Left lung (tissue), 10 donors: ENCODE measurements around the gene PHF2. TPM values are rescaled to one million over a fixed set of nuclear protein-coding genes. Genes with fewer than 3 reads are reported as not detected.
A peak's percentile ranks its signal among the peaks of the same experiment; 100 is the strongest.

Source experiments
- ATAC-seq: fragments of 200-7000 bp; cut with Tn5 transposase; one replicate; pipeline ENCODE4 v1.9.1; 2020; ENCODE audit warnings: moderate library complexity
- DNase-seq, 4 donors: peaks; one replicate each; pipeline ENCODE4 v3.0.0-alpha.2; 2013 to 2020
- H3K27ac ChIP-seq, 2 donors: fragments of 200-600 bp; sonication (generic) in 1 of 2; one replicate each; pipeline versions ENCODE4 v1.5.0 to v1.8.0; 2020 to 2021
- H3K27me3 ChIP-seq, 2 donors: fragments of 200-600 bp; sonication (generic) in 1 of 2; one replicate each; pipeline versions ENCODE4 v1.5.0 to v1.8.0; 2020 to 2021
- H3K36me3 ChIP-seq, 2 donors: fragments of 200-600 bp; sonication (generic) in 1 of 2; one replicate each; pipeline versions ENCODE4 v1.5.0 to v1.8.0; 2020 to 2021
- H3K4me1 ChIP-seq, 2 donors: fragments of 200-600 bp; one replicate each; pipeline ENCODE4 v1.8.0; 2021
- H3K4me3 ChIP-seq, 2 donors: fragments of 200-600 bp; sonication (generic) in 1 of 2; one replicate each; pipeline versions ENCODE4 v1.5.0 to v1.8.0; 2020 to 2021; ENCODE audit warnings: mild to moderate bottlenecking in 1 of 2
- H3K9me3 ChIP-seq, 2 donors: fragments of 200-600 bp; sonication (generic) in 1 of 2; one replicate each; pipeline versions ENCODE4 v1.5.0 to v1.8.0; 2020 to 2021
- intact Hi-C, 2 donors: fragments of 100-400 bp; cut with DNase I; formaldehyde crosslinking; loops; one replicate each; pipeline versions ENCODE4 v1.11.2 to v1.14.2; 2022
- polyA plus RNA-seq, 6 donors: library from polyadenylated mRNA; unstranded; fragments of 120-200 nt; gene quantifications; one replicate each; pipeline ENCODE4 v1.2.1, GENCODE V29; 2013; ENCODE audit not compliant: insufficient read length in 6 of 6
- total RNA-seq, 2 donors: library from RNA; stranded (reverse); fragmentation: NEBNext Ultra II Directional; extraction: Animal tissue kit (Norgen Biotek cat#: 25700); gene quantifications; one replicate each; pipeline ENCODE4 v1.2.1, GENCODE V29; 2021
- TF ChIP-seq, protein P1 (sequence below), 2 donors: fragments of 200-600 bp; sonication (generic) in 1 of 2; IDR thresholded peaks; one replicate each; pipeline versions ENCODE4 v1.5.0 to v1.8.0; 2021; ENCODE audit warnings: antibody characterized with exemption in 2 of 2
- donor health status: DM: no; HTN: yes; CAD: no.
- donor health status: DM: no; HTN: no; CAD: no.

The PHF2 gene
- total and polyA plus RNA-seq, 8 donors, result 29.1 to 53.7 (median 42.3) TPM

DNA sequence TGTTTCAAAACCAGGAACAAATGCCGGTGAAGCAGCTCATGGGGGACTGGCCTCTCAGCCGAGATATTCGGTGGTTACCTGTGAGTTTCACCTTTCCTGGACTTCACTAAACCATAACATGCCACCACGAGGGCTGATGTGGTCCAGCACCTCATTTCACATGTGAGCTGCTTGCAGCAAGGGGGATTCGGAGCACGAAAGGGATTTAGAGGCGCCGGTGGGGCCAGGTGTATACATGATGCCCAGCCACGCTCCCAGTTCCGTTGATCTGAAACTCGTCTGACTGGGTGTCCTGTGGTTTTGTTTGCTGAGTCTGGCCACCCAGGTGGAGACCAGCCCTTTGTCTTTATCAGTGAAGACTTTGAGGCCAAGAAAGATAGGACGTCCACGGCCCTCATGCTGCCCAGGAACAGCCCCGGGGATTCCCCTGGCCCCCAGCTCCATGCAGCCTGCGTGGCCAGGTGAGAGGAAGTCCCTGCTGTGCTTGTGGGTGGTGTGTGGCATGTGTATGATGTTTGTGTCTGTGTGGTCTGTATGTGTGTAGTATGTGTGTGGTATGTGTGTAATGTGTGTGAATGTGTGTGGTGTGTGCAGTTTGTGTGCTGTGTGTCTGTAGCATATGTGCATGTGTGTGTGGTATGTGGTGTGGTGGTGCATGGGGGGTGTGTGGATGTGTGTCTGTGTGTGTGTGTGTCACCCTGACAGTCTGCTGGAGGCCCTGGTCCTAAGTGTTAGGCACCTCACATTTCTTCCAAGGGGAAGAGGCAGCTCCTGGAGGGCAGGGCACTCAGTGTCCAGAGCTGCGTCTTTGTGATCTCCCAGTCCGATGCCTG lies 23.4 kb downstream of the PHF2 start:
- Histone ChIP-seq H3K4me3 (no peak overlapping the region), H3K27ac (no peak overlapping the region), H3K9me3 (no peaks in the 10 kb centered on the region), H3K4me1 (peaks cover 7 to 32% of the 10 kb centered on the region in 2 donors), H3K27me3 (no peaks in the 10 kb centered on the region), H3K36me3 (no peaks in the 10 kb centered on the region)
- intact Hi-C loops, result no loop called here
- no peak for ATAC-seq
- TF ChIP-seq, protein P1, sequence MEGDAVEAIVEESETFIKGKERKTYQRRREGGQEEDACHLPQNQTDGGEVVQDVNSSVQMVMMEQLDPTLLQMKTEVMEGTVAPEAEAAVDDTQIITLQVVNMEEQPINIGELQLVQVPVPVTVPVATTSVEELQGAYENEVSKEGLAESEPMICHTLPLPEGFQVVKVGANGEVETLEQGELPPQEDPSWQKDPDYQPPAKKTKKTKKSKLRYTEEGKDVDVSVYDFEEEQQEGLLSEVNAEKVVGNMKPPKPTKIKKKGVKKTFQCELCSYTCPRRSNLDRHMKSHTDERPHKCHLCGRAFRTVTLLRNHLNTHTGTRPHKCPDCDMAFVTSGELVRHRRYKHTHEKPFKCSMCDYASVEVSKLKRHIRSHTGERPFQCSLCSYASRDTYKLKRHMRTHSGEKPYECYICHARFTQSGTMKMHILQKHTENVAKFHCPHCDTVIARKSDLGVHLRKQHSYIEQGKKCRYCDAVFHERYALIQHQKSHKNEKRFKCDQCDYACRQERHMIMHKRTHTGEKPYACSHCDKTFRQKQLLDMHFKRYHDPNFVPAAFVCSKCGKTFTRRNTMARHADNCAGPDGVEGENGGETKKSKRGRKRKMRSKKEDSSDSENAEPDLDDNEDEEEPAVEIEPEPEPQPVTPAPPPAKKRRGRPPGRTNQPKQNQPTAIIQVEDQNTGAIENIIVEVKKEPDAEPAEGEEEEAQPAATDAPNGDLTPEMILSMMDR (IDR thresholded peaks at IDR 0.05), result no peak
- DNase-seq, result no peak

DNA sequence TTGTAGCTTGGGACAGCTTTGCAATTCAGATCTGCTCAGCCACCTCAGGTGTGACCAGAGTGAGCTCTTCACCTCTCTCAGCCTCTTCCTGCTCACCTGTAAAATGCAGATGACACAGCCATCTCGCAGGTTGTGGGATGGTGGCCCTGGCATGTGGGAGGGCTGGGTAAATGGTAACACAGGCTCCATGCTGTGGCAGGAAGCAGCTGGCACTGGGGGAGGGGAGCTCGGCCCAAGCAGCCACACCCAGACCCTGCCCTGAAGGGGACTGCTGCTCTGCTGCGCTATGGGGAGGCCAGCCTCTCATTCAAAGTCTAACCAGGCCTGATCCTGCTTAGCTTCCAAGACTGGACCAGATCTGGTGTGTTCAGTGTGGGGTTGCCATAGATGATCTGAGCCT lies 24.1 kb downstream of the PHF2 start:
- TF ChIP-seq, protein P1 (IDR thresholded peaks at IDR 0.05), result no peak
- H3K36me3 ChIP-seq, result no peaks in the 10 kb centered on the region
- intact Hi-C loops, result no loop called here
- H3K27me3 ChIP-seq, result no peaks in the 10 kb centered on the region
- no peak overlapping the region for H3K4me3 ChIP-seq
- H3K27ac ChIP-seq, result no peak overlapping the region
- DNase-seq (no peak), ATAC-seq (peak; percentile 69)
- H3K9me3 ChIP-seq, result no peaks in the 10 kb centered on the region
- H3K4me1 ChIP-seq, result peaks cover 7 to 25% of the 10 kb centered on the region in 2 donors

DNA sequence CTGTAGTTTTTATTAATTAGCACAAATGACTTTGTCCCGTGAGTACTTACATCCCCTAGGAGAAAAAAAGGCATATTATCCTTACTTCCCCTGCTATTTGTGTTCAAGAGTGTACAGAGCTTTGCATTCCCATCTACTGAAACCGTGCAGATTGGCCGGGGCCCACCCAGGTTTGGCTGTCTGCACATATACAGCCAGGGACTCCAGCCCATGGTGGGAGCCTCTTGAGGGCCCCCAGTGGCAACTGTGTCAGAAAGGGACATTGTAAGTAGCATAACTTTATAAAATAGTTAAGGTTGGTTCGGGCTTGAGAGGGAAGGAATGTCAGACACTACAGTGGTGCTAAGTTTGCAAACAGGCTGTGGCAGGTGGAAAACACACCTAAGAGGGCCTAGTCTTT lies 24.7 kb downstream of the PHF2 start:
- no peak overlapping the region for H3K27ac ChIP-seq
- intact Hi-C loops, result no loop called here

GRCh38 chr9:93601666-93602065 lies 25.3 kb downstream of the PHF2 start:
- no peak overlapping the region for H3K4me3 ChIP-seq
- H3K9me3 ChIP-seq, result no peaks in the 10 kb centered on the region
- H3K4me1 ChIP-seq, result peaks cover 7 to 25% of the 10 kb centered on the region in 2 donors
- no peaks in the 10 kb centered on the region for H3K36me3 ChIP-seq
- no peak for DNase-seq
- TF ChIP-seq, protein P1 (IDR thresholded peaks at IDR 0.05), result no peak
- intact Hi-C loops, result no loop called here
- no peak for ATAC-seq
- no peaks in the 10 kb centered on the region for H3K27me3 ChIP-seq
- H3K27ac ChIP-seq, result no peak overlapping the region

More for the DNA sequence above, 24.7 kb downstream of the PHF2 start:
- Histone ChIP-seq H3K36me3 (no peaks in the 10 kb centered on the region), H3K27me3 (no peaks in the 10 kb centered on the region), H3K9me3 (no peaks in the 10 kb centered on the region), H3K4me3 (no peak overlapping the region), H3K4me1 (peaks cover 7 to 25% of the 10 kb centered on the region in 2 donors)
- ATAC-seq (no peak), DNase-seq (no peak)
- TF ChIP-seq, protein P1 (IDR thresholded peaks at IDR 0.05), result no peak

DNA sequence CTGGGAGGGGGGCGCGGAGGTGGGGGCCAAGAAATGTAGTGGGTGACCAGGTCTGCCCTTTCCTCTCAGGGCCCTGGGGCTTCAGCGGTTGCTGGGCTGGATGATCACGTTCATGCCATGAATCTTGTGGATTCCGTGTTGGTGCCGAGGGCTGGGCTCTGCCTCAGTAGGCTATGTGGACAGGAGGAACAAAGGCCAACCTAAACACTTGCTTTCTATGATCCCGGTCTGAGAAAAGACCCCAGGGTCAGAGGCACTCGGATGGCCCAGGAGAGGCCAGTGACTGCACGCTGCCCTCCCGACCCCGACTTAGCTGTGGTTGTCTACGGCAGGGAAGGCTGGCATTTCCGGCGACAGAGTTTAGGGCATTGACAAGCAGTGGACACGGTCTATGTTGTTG lies 26.6 kb downstream of the PHF2 start:
- intact Hi-C loops, result no loop called here
- peaks cover 0 to 6% of the 10 kb centered on the region in 2 donors for H3K9me3 ChIP-seq
- H3K27ac ChIP-seq, result no peak overlapping the region
- no peaks in the 10 kb centered on the region for H3K27me3 ChIP-seq
- DNase-seq (no peak), ATAC-seq (no peak)
- H3K4me1 ChIP-seq, result peaks cover 7 to 25% of the 10 kb centered on the region in 2 donors
- TF ChIP-seq, protein P1 (IDR thresholded peaks at IDR 0.05), result no peak
- H3K4me3 ChIP-seq, result no peak overlapping the region
- no peaks in the 10 kb centered on the region for H3K36me3 ChIP-seq
